Activated naive CD4-positive, alpha-beta T cell treated with anti-CD3 and anti-CD28 coated beads, Interleukin-2, amount 50 U/mL, for 72 hours (primary cell): Measurements from ENCODE around the gene CDC45. TPM values are rescaled to one million over a fixed set of nuclear protein-coding genes. Genes with fewer than 3 reads are reported as not detected.
"Not testable (repeated sequence)": the region's sequence is repeated elsewhere in the genome, so short reads cannot be mapped to it uniquely, and the experiment has no call there.

Source experiments
- ATAC-seq, 2 donors: fragments of 150-1000 bp; cut with Tn5 transposase; 2 replicates each; pipeline ENCODE4 v1.10.0; 2021; ENCODE audit warnings: mild to moderate bottlenecking in 2 of 2, moderate library complexity in 2 of 2
- DNase-seq, 2 donors: peaks; one replicate each; pipeline ENCODE4 v3.0.0; 2021 to 2022; ENCODE audit warnings: low spot score in 2 of 2
- H3K27ac Mint-ChIP-seq, 2 donors: one replicate each; pipeline ENCODE4 v1.8.0; 2022; ENCODE audit warnings: mild to moderate bottlenecking in 2 of 2, mixed read lengths in 2 of 2
- H3K36me3 Mint-ChIP-seq, 2 donors: one replicate each; pipeline ENCODE4 v1.8.0; 2022; ENCODE audit warnings: mixed read lengths in 2 of 2
- H3K9me3 Mint-ChIP-seq, 2 donors: one replicate each; pipeline ENCODE4 v1.8.0; 2022; ENCODE audit warnings: mixed read lengths in 2 of 2
- total RNA-seq, 2 donors: library from RNA; stranded (reverse); gene quantifications; one replicate each; pipeline ENCODE4 v1.2.3, GENCODE V29; 2022

The CDC45 gene
- total RNA-seq, 2 donors from 2014 or later, result 92.1 to 99.7 TPM

- not testable (repeated sequence) for ATAC-seq, DNase-seq, H3K9me3 Mint-ChIP-seq
- H3K36me3 Mint-ChIP-seq, result peaks cover 21 to 29% of the 10 kb centered on the region in 2 donors
- peak overlapping the region in 1 of 2 donors; percentile 60 for H3K27ac Mint-ChIP-seq
Measured at GRCh38 chr22:19445279-19445982, 34.3 kb upstream of the CDC45 start.

DNA sequence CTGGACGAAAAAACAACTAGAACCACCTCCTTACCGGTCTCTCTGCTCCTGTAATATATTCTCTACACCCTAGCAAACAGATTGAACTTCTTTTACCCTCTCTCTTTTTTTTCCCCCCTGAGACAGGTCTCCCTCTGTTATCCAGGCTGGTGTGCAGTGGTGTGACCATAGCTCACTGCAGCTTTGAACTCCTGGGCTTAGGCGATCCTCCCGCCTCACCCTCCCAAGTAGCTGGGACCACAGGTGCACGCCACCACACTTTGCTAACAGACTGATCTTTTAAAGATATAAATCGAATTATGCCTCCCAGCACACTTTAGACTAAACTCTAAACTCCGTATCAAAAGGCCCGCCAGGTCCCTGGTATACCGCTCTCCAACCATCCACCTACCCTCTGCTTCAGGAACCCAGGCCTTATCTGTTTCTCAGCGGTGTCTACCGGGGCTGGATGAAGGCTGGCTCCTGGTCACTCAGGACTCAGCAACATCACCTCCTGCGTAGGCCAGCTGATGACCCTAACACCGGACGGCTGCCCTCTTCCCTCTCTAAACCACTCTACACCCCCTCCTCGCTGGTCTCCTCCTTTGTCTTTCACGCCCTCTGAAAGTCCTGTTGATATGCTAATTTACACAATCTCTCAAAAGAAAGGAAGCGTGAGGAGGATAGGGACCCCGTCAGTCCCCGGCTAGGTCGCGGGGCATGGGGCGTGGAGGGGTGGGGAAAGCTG, 33.0 kb upstream of the CDC45 start:
- Mint-ChIP-seq H3K27ac (peak overlapping the region; percentile 94 to 95), H3K36me3 (peaks cover 19 to 29% of the 10 kb centered on the region in 2 donors)
- peak in 1 of 2 donors; percentile 11 for DNase-seq

GRCh38 chr22:19447330-19448075, 32.2 kb upstream of the CDC45 start, which contains the start of gene C22orf39:
TSS of gene C22orf39 (minus strand) at chr22:19447711. CDS start at chr22:19447688, 23 bp downstream.
- Mint-ChIP-seq H3K27ac (peak within 1 kb of the TSS; percentile 94 to 95), H3K36me3 (peaks cover 15 to 29% of the 10 kb centered on the region in 2 donors), H3K9me3 (no peaks in the 10 kb centered on the region)
- ATAC-seq (peak; percentile 76 to 88), DNase-seq (peak; percentile 83 to 90)

More for the DNA sequence above, 33.0 kb upstream of the CDC45 start:
- peak in 1 of 2 donors; percentile 1 for ATAC-seq
- H3K9me3 Mint-ChIP-seq, result no peaks in the 10 kb centered on the region

DNA sequence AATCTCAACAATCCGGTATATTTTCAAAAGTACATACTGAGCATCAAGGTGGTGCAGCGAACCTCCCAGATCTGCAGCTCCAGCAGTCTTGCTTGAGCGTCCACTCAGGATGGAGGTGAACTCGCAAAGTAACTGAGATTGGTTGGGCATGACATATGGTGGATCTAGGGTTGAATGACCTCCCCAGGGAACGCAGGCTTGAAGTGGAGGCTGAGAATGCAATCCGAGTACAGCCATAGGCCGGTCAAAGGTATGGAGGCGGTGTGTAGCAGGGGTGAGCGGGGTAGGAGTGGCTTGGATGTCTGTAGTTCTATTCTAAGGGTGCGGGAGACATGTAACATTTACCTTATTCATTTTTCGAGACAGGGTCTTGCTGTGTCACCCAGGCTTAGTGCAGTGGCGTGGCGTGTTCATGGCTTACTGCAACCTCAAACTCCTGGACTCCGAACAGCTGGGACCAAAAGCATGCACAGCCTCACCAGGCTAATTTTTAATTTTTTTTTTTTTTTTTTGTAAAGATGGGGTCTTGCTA, 31.6 kb upstream of the CDC45 start:
- DNase-seq, result peak in 1 of 2 donors; percentile 22
- ATAC-seq, result peak; percentile 21 to 30
- H3K27ac Mint-ChIP-seq, result peak overlapping the region; percentile 88 to 94
- H3K9me3 Mint-ChIP-seq, result no peaks in the 10 kb centered on the region
- peaks cover 15 to 29% of the 10 kb centered on the region in 2 donors for H3K36me3 Mint-ChIP-seq

DNA sequence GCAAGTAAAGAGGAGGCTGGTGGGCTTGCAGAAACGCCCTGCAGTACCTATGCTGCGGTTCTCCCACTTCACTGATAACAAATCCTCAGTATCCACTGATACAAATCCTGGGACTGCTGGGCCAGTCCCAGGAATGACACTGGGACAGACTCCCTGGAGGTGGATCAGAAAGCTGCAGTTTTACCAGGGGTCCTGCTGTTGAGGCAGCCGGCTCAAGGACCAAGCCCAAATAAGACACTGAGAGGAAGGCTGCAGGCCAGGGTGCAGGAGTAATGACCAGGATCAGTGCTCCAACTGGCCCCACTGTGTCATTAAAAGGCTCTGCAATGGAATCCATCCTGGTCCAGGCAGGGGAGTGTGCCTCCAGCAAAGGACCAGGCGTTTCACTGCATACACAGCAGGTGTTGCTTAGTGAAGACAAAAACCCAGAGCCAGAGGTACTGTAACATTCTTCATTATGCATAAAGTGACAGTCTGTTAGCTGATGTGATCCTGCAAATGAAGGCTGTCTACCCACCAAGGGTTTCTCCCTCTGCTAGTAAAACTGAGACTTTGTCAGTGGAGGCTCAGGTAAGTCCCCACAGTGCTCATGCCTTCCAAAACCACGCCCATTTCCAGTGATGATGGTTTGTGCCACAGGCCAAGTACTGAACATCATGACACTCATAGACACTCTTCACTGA, 30.8 kb upstream of the CDC45 start:
- Mint-ChIP-seq H3K9me3 (no peaks in the 10 kb centered on the region), H3K27ac (peak overlapping the region in 1 of 2 donors; percentile 94), H3K36me3 (peaks cover 15 to 29% of the 10 kb centered on the region in 2 donors)
- ATAC-seq (peak; percentile 64 to 84), DNase-seq (peak; percentile 50 to 77)

- H3K36me3 Mint-ChIP-seq, result peaks cover 15 to 31% of the 10 kb centered on the region in 2 donors
- H3K27ac Mint-ChIP-seq, result peak overlapping the region in 1 of 2 donors; percentile 94
Measured at GRCh38 chr22:19449422-19449767, 30.3 kb upstream of the CDC45 start.

GRCh38 chr22:19450363-19451175, 29.2 kb upstream of the CDC45 start:
- Mint-ChIP-seq H3K27ac (no peak overlapping the region), H3K36me3 (peaks cover 11 to 43% of the 10 kb centered on the region in 2 donors), H3K9me3 (no peaks in the 10 kb centered on the region)
- no peak for ATAC-seq
- no peak for DNase-seq

More at GRCh38 chr22:19449422-19449767, 30.3 kb upstream of the CDC45 start:
- DNase-seq (no peak), ATAC-seq (no peak)
- no peaks in the 10 kb centered on the region for H3K9me3 Mint-ChIP-seq

DNA sequence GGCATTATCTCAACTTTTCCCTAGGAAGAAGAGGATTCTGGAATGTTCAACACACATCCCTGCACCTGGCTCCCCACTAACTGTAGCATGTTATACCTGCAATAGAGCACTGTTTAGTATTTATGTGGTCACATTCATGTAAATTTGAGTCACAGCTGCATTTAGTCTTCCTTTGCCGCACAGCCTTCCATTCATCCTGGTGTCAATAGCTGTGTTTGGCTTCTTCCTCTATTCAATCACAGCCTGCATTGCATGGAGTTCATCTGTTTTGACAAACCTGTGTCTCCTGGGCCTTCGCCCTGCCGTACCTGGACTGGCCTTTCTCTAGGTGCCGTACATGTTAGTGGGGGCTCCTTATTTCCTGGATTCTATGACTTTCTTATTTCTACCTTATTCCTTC, 28.1 kb upstream of the CDC45 start:
- Mint-ChIP-seq H3K27ac (peak overlapping the region in 1 of 2 donors; percentile 11), H3K36me3 (peaks cover 6 to 38% of the 10 kb centered on the region in 2 donors), H3K9me3 (no peaks in the 10 kb centered on the region)
- ATAC-seq (no peak), DNase-seq (no peak)

- Mint-ChIP-seq H3K27ac (peak overlapping the region; percentile 70 to 85), H3K36me3 (peaks cover 0 to 20% of the 10 kb centered on the region in 2 donors), H3K9me3 (no peaks in the 10 kb centered on the region)
- ATAC-seq (no peak), DNase-seq (no peak)
Measured at GRCh38 chr22:19453718-19454117, 26.0 kb upstream of the CDC45 start.

DNA sequence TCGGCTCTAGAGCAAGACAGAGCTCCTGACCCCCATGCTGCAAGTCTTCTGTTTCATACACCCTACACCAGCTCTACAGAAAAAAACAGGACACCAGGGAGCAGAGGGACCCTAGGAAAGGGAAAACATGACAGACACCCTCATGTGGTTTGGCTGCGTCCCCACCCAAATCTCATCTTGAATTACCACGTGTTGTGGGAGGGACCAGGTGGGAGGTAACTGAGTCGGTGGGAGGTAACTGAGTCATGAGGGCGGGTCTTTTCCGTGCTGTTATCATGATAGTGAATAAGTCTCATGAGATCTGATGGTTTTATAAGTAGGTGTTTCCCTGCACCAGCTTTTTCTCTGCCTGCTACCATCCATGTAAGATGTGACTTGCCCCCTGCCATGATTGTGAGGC, 25.6 kb upstream of the CDC45 start:
- ATAC-seq, result no peak
- no peak for DNase-seq
- H3K36me3 Mint-ChIP-seq, result peaks cover 0 to 19% of the 10 kb centered on the region in 2 donors
- H3K27ac Mint-ChIP-seq, result peak overlapping the region; percentile 22 to 70
- H3K9me3 Mint-ChIP-seq, result no peaks in the 10 kb centered on the region

DNA sequence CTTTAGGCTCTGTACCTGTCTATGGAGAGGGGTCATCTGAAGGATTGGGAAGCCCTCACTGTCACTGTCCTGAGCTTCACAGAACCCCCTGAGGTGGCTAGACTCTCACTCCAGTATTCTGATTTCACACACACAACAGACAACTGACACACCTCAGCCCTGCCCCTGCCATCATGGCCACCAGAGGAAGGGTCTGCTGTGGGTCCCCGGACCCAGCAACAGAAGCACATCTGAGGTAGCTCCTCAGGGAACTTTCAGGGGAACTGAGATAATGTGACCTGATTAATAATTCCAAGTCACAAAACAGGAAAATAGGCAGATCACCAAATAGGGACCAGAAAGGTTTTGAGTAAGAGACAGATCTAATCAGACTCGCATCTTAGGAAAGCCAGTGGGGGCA, 24.7 kb upstream of the CDC45 start:
- Mint-ChIP-seq H3K9me3 (no peaks in the 10 kb centered on the region), H3K36me3 (peaks cover 0 to 14% of the 10 kb centered on the region in 2 donors), H3K27ac (peak overlapping the region; percentile 44 to 70)
- DNase-seq (no peak), ATAC-seq (no peak)

- DNase-seq (no peak), ATAC-seq (peak in 1 of 2 donors; percentile 33)
- peak overlapping the region; percentile 18 to 36 for H3K27ac Mint-ChIP-seq
- H3K36me3 Mint-ChIP-seq, result peaks cover 0 to 14% of the 10 kb centered on the region in 2 donors
- no peaks in the 10 kb centered on the region for H3K9me3 Mint-ChIP-seq
Measured at GRCh38 chr22:19455585-19456370, 23.9 kb upstream of the CDC45 start.

DNA sequence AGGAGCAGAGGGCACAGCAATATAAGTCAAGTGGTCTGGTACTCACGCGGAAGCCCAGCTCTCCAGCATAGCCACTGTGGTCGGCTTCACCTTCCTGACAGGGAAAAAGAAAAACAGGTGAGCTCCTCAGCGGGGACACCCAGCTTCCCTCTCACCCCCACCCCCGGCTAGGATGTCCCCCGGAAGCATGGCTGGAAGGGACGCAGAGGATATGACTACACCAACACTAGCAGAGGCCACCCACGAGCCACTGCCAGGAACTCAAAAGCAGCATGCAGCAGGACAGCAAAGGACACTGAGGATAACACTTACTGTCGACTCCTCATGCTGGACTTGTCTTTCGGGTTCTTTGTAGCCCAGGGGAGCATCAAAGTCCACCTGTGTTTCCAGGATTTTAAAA, 23.2 kb upstream of the CDC45 start:
- peak overlapping the region in 1 of 2 donors; percentile 36 for H3K27ac Mint-ChIP-seq
- no peaks in the 10 kb centered on the region for H3K9me3 Mint-ChIP-seq
- no peak for DNase-seq
- peaks cover 0 to 14% of the 10 kb centered on the region in 2 donors for H3K36me3 Mint-ChIP-seq
- no peak for ATAC-seq

- Mint-ChIP-seq H3K9me3 (no peaks in the 10 kb centered on the region), H3K27ac (peak overlapping the region in 1 of 2 donors; percentile 41), H3K36me3 (peaks cover 0 to 14% of the 10 kb centered on the region in 2 donors)
- ATAC-seq (no peak), DNase-seq (no peak)
Measured at GRCh38 chr22:19457828-19458428, 21.8 kb upstream of the CDC45 start.
